K562 (cell line): ENCODE results near the gene ACTN2. TPM values are rescaled to one million over a fixed set of nuclear protein-coding genes. Genes with fewer than 3 reads are reported as not detected.

Source experiments
- ATAC-seq: fragments of 200-7000 bp; cut with Tn5 transposase; 3 replicates; pipeline ENCODE4 v1.9.1; 2020; ENCODE audit warnings: moderate library complexity
- BruUV-seq: library from RNA; stranded (reverse); fragments of 400-500 nt; replicated peaks from 2 replicates; lab custom pipeline; 2021; lab: Mats Ljungman, UMichigan
- CTCF ChIA-PET: fragments of 300-600 bp; formaldehyde crosslinking; extraction: SDS; loops from one replicate; lab custom pipeline; 2021; ENCODE audit warnings: low intra/inter-chr PET ratio; lab: Yijun Ruan, JAX
- POLR2A ChIA-PET: fragments of 300-600, 350-650 bp; sonication (Branson Sonifier 250); formaldehyde crosslinking; extraction: SDS; loops from one replicate; lab custom pipeline; 2021; ENCODE audit warnings: antibody characterized with exemption, inconsistent platforms; lab: Yijun Ruan, JAX
- DNase-seq, 4 experiments: peaks; one replicate each; pipeline versions ENCODE4 v3.0.0 to v3.0.0-alpha.2; 2011 to 2018; ENCODE audit warnings: low spot score in 3 of 4, mixed read lengths in 3 of 4; ENCODE audit errors: extremely low read depth in 1 of 4
- FAIRE-seq: peaks from 2 replicates; lab custom pipeline; 2011; peaks lifted over from hg19 to GRCh38; lab: Jason Lieb, UNC
- H2AFZ ChIP-seq: 2 replicates; pipeline ENCODE4 v1.6.0; 2011; ENCODE audit warnings: low read depth, low read length, control low read depth, inconsistent platforms
- H3K27ac ChIP-seq: fragments of 200-600 bp; 3 replicates; pipeline ENCODE4 v1.8.0; 2011; ENCODE audit warnings: low read depth, mild to moderate bottlenecking, control low read depth, inconsistent platforms, low read length, moderate library complexity, mixed read lengths; ENCODE audit errors: extremely low read depth
- H3K27me3 ChIP-seq, 2 experiments: fragments of 300-600 bp in 1 of 2; 2 replicates in 1 of 2; 3 replicates in 1 of 2; pipeline versions ENCODE4 v1.6.0 to v1.8.0; 2011; ENCODE audit warnings: inconsistent platforms in 2 of 2, low read length in 2 of 2, mild to moderate bottlenecking in 1 of 2, mixed read lengths in 1 of 2, moderate library complexity in 1 of 2; ENCODE audit not compliant: control insufficient read depth in 2 of 2, insufficient read depth in 2 of 2
- H3K36me3 ChIP-seq: fragments of 300-600 bp; 3 replicates; pipeline ENCODE4 v1.8.0; 2011; ENCODE audit warnings: mild to moderate bottlenecking, low read length, inconsistent platforms; ENCODE audit not compliant: control insufficient read depth, insufficient read depth
- H3K4me1 ChIP-seq, 2 experiments: fragments of 200-600 bp in 1 of 2; replicated peaks in 1 of 2; 2 replicates in 1 of 2; 3 replicates in 1 of 2; pipeline versions ENCODE4 v1.5.1 to v1.8.0; 2011; ENCODE audit warnings: inconsistent platforms in 2 of 2, low read length in 2 of 2, mild to moderate bottlenecking in 1 of 2, mixed read lengths in 1 of 2, moderate library complexity in 1 of 2; ENCODE audit not compliant: control insufficient read depth in 2 of 2, insufficient read depth in 2 of 2
- H3K4me2 ChIP-seq: 2 replicates; pipeline ENCODE4 v1.6.1; 2011; ENCODE audit warnings: low read length, control low read depth, inconsistent platforms, mixed read lengths; ENCODE audit not compliant: insufficient read depth
- H3K4me3 ChIP-seq: fragments of 200-600 bp; sonication (generic), shearing (Covaris generic); 2 replicates; pipeline ENCODE4 v1.5.1; 2016; ENCODE audit warnings: control low read depth, inconsistent platforms
- H3K79me2 ChIP-seq: fragments of 200-600 bp; 3 replicates; pipeline ENCODE4 v1.8.0; 2011; ENCODE audit warnings: low read length, inconsistent platforms; ENCODE audit not compliant: control insufficient read depth, insufficient read depth
- H3K9ac ChIP-seq, 2 experiments: 2 replicates each; pipeline versions ENCODE4 v1.6.0 to v1.6.1; 2011; ENCODE audit warnings: low read depth in 2 of 2, low read length in 2 of 2, control low read depth in 1 of 2, inconsistent platforms in 1 of 2, mild to moderate bottlenecking in 1 of 2, mixed read lengths in 1 of 2; ENCODE audit not compliant: insufficient read depth in 1 of 2
- H3K9me1 ChIP-seq: one replicate; pipeline ENCODE4 v1.6.0; 2011; ENCODE audit warnings: inconsistent platforms, mild to moderate bottlenecking, low read length, moderate library complexity; ENCODE audit not compliant: control insufficient read depth, insufficient read depth
- H3K9me3 ChIP-seq: replicated peaks from 2 replicates; pipeline ENCODE4 v1.5.1; 2011; ENCODE audit warnings: low read depth, low read length, inconsistent platforms; ENCODE audit not compliant: control insufficient read depth, insufficient read depth
- H4K20me1 ChIP-seq: replicated peaks from 2 replicates; pipeline ENCODE4 v1.6.1; 2011; ENCODE audit warnings: low read length, inconsistent platforms, mixed read lengths; ENCODE audit not compliant: control insufficient read depth, insufficient read depth
- CBX1 ChIP-seq: sonication (generic); IDR thresholded peaks from 2 replicates; pipeline ENCODE4 v1.6.1; 2016; ENCODE audit warnings: antibody characterized with exemption, low read depth, mild to moderate bottlenecking
- GATA2 ChIP-seq: sonication (generic); formaldehyde crosslinking; IDR thresholded peaks from 2 replicates; pipeline ENCODE4 v1.4.0; 2020; ENCODE audit warnings: mild to moderate bottlenecking, missing genetic modification reagents
- MAFF ChIP-seq: IDR thresholded peaks from 2 replicates; pipeline ENCODE4 v1.6.1; 2012; ENCODE audit warnings: low read length, improper control_type of control experiment
- MBD2 ChIP-seq: sonication (generic); IDR thresholded peaks from 2 replicates; pipeline ENCODE4 v1.6.1; 2016; ENCODE audit warnings: low read depth, borderline replicate concordance
- MTA2 ChIP-seq: fragments of 450-650 bp; IDR thresholded peaks from 2 replicates; pipeline ENCODE4 v1.6.1; 2016; ENCODE audit warnings: low read depth
- RBM17 ChIP-seq: fragments of 200-400 bp; formaldehyde crosslinking; IDR thresholded peaks from 2 replicates; pipeline ENCODE4 v1.6.1; 2017; ENCODE audit warnings: low read depth, mild to moderate bottlenecking, low read length, borderline replicate concordance
- SRSF3 ChIP-seq: fragments of 200-400 bp; formaldehyde crosslinking; IDR thresholded peaks from 2 replicates; pipeline ENCODE4 v1.6.1; 2016; ENCODE audit warnings: mild to moderate bottlenecking, low read length, moderate library complexity; ENCODE audit not compliant: insufficient read depth
- TCF7 ChIP-seq: sonication (generic); IDR thresholded peaks from 2 replicates; pipeline ENCODE4 v1.6.1; 2016; ENCODE audit warnings: antibody characterized with exemption, borderline replicate concordance
- XRCC4 ChIP-seq: IDR thresholded peaks from one replicate; pipeline ENCODE4 v1.6.1; 2011; ENCODE audit not compliant: insufficient read depth, insufficient read length; ENCODE audit errors: extremely low read depth
- ZBTB17 ChIP-seq: fragments of 450-650 bp; formaldehyde crosslinking; IDR thresholded peaks from 2 replicates; pipeline ENCODE4 v1.4.0; 2020; ENCODE audit warnings: mild to moderate bottlenecking
- ZNF589 ChIP-seq: fragments of 200-800 bp; sonication (Bioruptor generic); IDR thresholded peaks from 2 replicates; pipeline ENCODE4 v1.6.1; 2016; ENCODE audit warnings: low read depth, missing genetic modification characterization, missing compliant biosample characterization
- WGBS: fragments of 100-300 bp; shearing (Covaris generic); methylation state at CpG from one replicate; pipeline ENCODE4 v1.1.6; 2016; ENCODE audit warnings: low coverage, mixed read lengths; ENCODE audit not compliant: insufficient coverage; ENCODE audit errors: missing lambda C conversion rate; 5-methylcytosine and 5-hydroxymethylcytosine counted together
- in situ Hi-C: fragments of 300-500 bp; cut with MboI; formaldehyde crosslinking; loops from 4 replicates; pipeline ENCODE4 v1.15.0; 2018; ENCODE audit warnings: inconsistent platforms, mixed read lengths
- intact Hi-C: fragments of 100-400 bp; cut with micrococcal nuclease; formaldehyde crosslinking; loops from 2 replicates; pipeline ENCODE4 v1.14.2; 2022
- polyA plus RNA-seq, 8 experiments: library from polyadenylated mRNA; depleted of rRNA in 4 of 8; stranded (reverse) in 5 of 8; unstranded in 3 of 8; fragments of >200 nt; fragmentation: Nextera tagmentation in 2 of 8; fragmentation: Illumina TruSeq in 1 of 8; extraction: Ambion mirVana in 2 of 8; extraction: Trizol in 1 of 8; gene quantifications; 2 replicates each; pipeline versions ENCODE4 v1.2.1 to v1.2.3, GENCODE V29; 2011 to 2014; ENCODE audit warnings: inconsistent platforms in 1 of 8, missing spikeins in 1 of 8
- total RNA-seq, 7 experiments: library from RNA; depleted of rRNA in 6 of 7; stranded (reverse); fragments of >200 nt in 6 of 7; fragmentation: Illumina TruSeq in 2 of 7; extraction: Trizol in 2 of 7; gene quantifications; 2 replicates each; pipeline versions ENCODE4 v1.2.1 to v1.2.3, GENCODE V29; 2011 to 2021; ENCODE audit warnings: low replicate concordance in 1 of 7
- TF ChIP-seq, protein P1 (sequence below): fragments of 250-450 bp; sonication (Bioruptor Pico); IDR thresholded peaks from 2 replicates; pipeline ENCODE4 v1.4.0; 2020; ENCODE audit warnings: mild to moderate bottlenecking

The ACTN2 gene
- total and polyA plus RNA-seq, 9 of the 15 experiments (the other 6 are each of a cell fraction or from before 2014, with no cell fraction given) = 0.18 to 0.94 (median 0.42) TPM

DNA sequence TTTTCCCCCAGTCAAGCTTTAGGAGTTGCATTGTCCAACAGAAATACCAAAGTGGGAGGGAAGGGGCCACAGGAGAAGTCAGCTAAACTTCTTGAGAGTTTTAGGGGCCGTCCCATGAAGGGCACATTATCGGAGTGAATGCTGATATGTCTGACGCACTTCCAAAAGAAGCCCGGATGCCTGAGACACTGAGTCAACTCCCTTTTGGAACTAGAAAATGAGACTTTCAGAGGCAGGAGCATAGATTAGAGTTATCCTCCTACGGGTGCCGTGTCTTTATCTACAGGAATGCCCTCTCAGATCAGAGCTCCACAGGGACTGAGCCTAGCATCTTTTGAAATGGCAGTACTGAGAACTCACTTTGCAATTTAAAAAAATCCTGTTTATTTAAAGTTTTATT, 13.1 kb downstream of the ACTN2 start (continued):
- TF ChIP-seq SRSF3 (no peak), ZBTB17 (CRISPR knock-in tag) (no peak), RBM17 (no peak), TCF7 (no peak)
- TF ChIP-seq, protein P1, sequence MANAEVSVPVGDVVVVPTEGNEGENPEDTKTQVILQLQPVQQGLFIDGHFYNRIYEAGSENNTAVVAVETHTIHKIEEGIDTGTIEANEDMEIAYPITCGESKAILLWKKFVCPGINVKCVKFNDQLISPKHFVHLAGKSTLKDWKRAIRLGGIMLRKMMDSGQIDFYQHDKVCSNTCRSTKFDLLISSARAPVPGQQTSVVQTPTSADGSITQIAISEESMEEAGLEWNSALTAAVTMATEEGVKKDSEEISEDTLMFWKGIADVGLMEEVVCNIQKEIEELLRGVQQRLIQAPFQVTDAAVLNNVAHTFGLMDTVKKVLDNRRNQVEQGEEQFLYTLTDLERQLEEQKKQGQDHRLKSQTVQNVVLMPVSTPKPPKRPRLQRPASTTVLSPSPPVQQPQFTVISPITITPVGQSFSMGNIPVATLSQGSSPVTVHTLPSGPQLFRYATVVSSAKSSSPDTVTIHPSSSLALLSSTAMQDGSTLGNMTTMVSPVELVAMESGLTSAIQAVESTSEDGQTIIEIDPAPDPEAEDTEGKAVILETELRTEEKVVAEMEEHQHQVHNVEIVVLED = no peak

DNA sequence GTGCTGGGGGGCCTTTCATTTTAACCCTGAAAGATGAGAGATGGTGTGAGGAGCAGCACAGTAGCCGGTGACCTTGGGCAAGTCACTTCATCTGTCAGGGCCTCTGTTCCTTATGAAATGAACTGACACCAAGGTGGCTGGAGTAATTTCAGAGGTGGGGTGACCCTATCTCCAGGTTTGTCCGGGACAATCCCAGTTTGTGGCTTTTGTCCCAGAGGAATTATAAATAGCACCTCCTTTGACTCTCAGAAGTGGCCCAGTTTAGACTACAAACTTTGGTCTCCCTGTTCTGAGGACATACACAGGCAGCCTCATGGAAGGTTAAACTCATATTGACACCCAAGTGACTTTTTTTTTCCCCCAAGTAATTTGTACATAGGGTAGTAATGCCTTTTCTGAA, 14.6 kb downstream of the ACTN2 start:
- no peak for TF ChIP-seq ZNF589 (CRISPR knock-in tag)
- TF ChIP-seq MAFF = no peak
- no peak for TF ChIP-seq XRCC4
- no peak for TF ChIP-seq CBX1
- TF ChIP-seq SRSF3 = no peak
- TF ChIP-seq GATA2 (CRISPR knock-in tag) = no peak
- no peak for TF ChIP-seq MBD2
- no peak for TF ChIP-seq MTA2
- Histone ChIP-seq H4K20me1 (no peaks in the 10 kb centered on the region), H3K9ac (no peak overlapping the region), H3K9me1 (no peaks in the 10 kb centered on the region), H3K9me3 (no peaks in the 10 kb centered on the region), H3K4me2 (no peak overlapping the region), H3K79me2 (no peaks in the 10 kb centered on the region), H3K4me3 (no peak overlapping the region), H3K27ac (no peak overlapping the region), H3K36me3 (no peaks in the 10 kb centered on the region), H3K4me1 (no peaks in the 10 kb centered on the region), H2AFZ (no peak overlapping the region), H3K27me3 (peaks cover 5 to 20% of the 10 kb centered on the region in 2 experiments)
- no TSS peak for BruUV-seq
- FAIRE-seq = no peak
- ATAC-seq = no peak
- ChIA-PET POLR2A (no interaction called here), CTCF (no interaction called here)
- in situ Hi-C loops (no loop called here), intact Hi-C loops (no loop called here)
- no peak for DNase-seq
- WGBS = 0% methylated on average over 2 of the region's 2 CpGs
